ENCODE data around the gene PSMC1.

Gene PSMC1

GRCh38 chr14:90319173-90319572 lies 62.8 kb downstream of the PSMC1 start:
- no peak overlapping the region for H3K27ac ChIP-seq
- TF ChIP-seq CTCF (IDR thresholded peaks at IDR 0.05) = no peak
- H3K9me3 ChIP-seq = no peaks in the 10 kb centered on the region
- H3K27me3 ChIP-seq = no peaks in the 10 kb centered on the region
- no peak overlapping the region for H3K4me3 ChIP-seq (ENCODE audit: low read depth in 1 of 2, low read length in 1 of 2)
- H3K36me3 ChIP-seq = peaks cover 5% of the 10 kb centered on the region
- peaks cover 22 to 28% of the 10 kb centered on the region in 2 experiments for H3K4me1 ChIP-seq (ENCODE audit: control insufficient read depth in 1 of 2, insufficient read depth in 1 of 2, low read depth in 1 of 2, low read length in 1 of 2)

- no peak for TF ChIP-seq CTCF (IDR thresholded peaks at IDR 0.05)
- no peak overlapping the region for H3K27ac ChIP-seq
- peaks cover 22 to 32% of the 10 kb centered on the region in 2 experiments for H3K4me1 ChIP-seq (ENCODE audit: control insufficient read depth in 1 of 2, insufficient read depth in 1 of 2, low read depth in 1 of 2, low read length in 1 of 2)
- no peaks in the 10 kb centered on the region for H3K36me3 ChIP-seq
- no peaks in the 10 kb centered on the region for H3K27me3 ChIP-seq
- no peak overlapping the region for H3K4me3 ChIP-seq (ENCODE audit: low read depth in 1 of 2, low read length in 1 of 2)
- no peaks in the 10 kb centered on the region for H3K9me3 ChIP-seq
Measured at GRCh38 chr14:90319634-90320541, 63.5 kb downstream of the PSMC1 start.

GRCh38 chr14:90321891-90322290 lies 65.5 kb downstream of the PSMC1 start:
- Histone ChIP-seq H3K4me1 (ENCODE audit: control insufficient read depth in 1 of 2, insufficient read depth in 1 of 2, low read depth in 1 of 2, low read length in 1 of 2) (peaks cover 14 to 25% of the 10 kb centered on the region in 2 experiments), H3K36me3 (no peaks in the 10 kb centered on the region), H3K27ac (no peak overlapping the region), H3K27me3 (no peaks in the 10 kb centered on the region), H3K4me3 (ENCODE audit: low read depth in 1 of 2, low read length in 1 of 2) (no peak overlapping the region), H3K9me3 (no peaks in the 10 kb centered on the region)
- no peak for TF ChIP-seq CTCF (IDR thresholded peaks at IDR 0.05)
